HepG2 (cell line): ENCODE results near the gene B3GNT7. TPM values are rescaled to one million over a fixed set of nuclear protein-coding genes. Genes with fewer than 3 reads are reported as not detected.

ENCODE experiments used
- ATAC-seq: fragments of 200-7000 bp; cut with Tn5 transposase; 3 replicates; pipeline ENCODE4 v1.9.1; 2020; ENCODE audit warnings: mild to moderate bottlenecking, moderate library complexity
- BruUV-seq: library from RNA; stranded (reverse); fragments of 400-500 nt; replicated peaks from 2 replicates; lab custom pipeline; 2021; lab: Mats Ljungman, UMichigan
- CTCF ChIA-PET: fragments of 300-600 bp; formaldehyde crosslinking; extraction: SDS; loops from one replicate; lab custom pipeline; 2021; ENCODE audit warnings: low total read pairs, inconsistent platforms, low intra/inter-chr PET ratio; lab: Yijun Ruan, JAX
- POLR2A ChIA-PET: fragments of 350-600 bp; sonication (Branson Sonifier 250); formaldehyde crosslinking; loops from one replicate; lab custom pipeline; 2020; ENCODE audit warnings: antibody characterized with exemption, inconsistent platforms; lab: Yijun Ruan, JAX
- DNase-seq: peaks from one replicate; pipeline ENCODE4 v3.0.0-alpha.2; 2015; ENCODE audit warnings: low spot score
- FAIRE-seq: peaks from 3 replicates; lab custom pipeline; 2011; peaks lifted over from hg19 to GRCh38; lab: Jason Lieb, UNC
- H2AFZ ChIP-seq: one replicate; pipeline ENCODE4 v1.6.1; 2011; ENCODE audit warnings: low read length, inconsistent platforms
- H3K27ac ChIP-seq: fragments of 300-600 bp; 3 replicates; pipeline ENCODE4 v1.8.0; 2011; ENCODE audit warnings: mixed run types, mild to moderate bottlenecking, mixed read lengths, low read length, inconsistent platforms; ENCODE audit not compliant: insufficient read depth; ENCODE audit errors: extremely low read length
- H3K27me3 ChIP-seq, 2 experiments: fragments of 200-600 bp in 1 of 2; 2 replicates in 1 of 2; 3 replicates in 1 of 2; pipeline versions ENCODE4 v1.6.0 to v1.8.0; 2011; ENCODE audit warnings: low read length in 2 of 2, mild to moderate bottlenecking in 2 of 2, moderate library complexity in 2 of 2, inconsistent platforms in 1 of 2; ENCODE audit not compliant: insufficient read depth in 2 of 2, control insufficient read depth in 1 of 2
- H3K36me3 ChIP-seq, 2 experiments: fragments of 200-600 bp in 1 of 2; replicated peaks in 1 of 2; 2 replicates in 1 of 2; 3 replicates in 1 of 2; pipeline versions ENCODE4 v1.5.1 to v1.8.0; 2011; ENCODE audit warnings: low read length in 2 of 2, inconsistent platforms in 1 of 2; ENCODE audit not compliant: insufficient read depth in 2 of 2, control insufficient read depth in 1 of 2
- H3K4me1 ChIP-seq: 2 replicates; pipeline ENCODE4 v1.5.1; 2012; ENCODE audit warnings: low read length, inconsistent platforms; ENCODE audit not compliant: insufficient read depth
- H3K4me2 ChIP-seq: 2 replicates; pipeline ENCODE4 v1.6.0; 2011; ENCODE audit warnings: low read depth, low read length, inconsistent platforms
- H3K4me3 ChIP-seq, 3 experiments: fragments of 200-600 bp in 1 of 3; sonication (generic), shearing (Covaris generic) in 1 of 3; replicated peaks in 1 of 3; 2 replicates each; pipeline ENCODE4 v1.5.1; 2011 to 2016; ENCODE audit warnings: low read length in 3 of 3, inconsistent platforms in 2 of 3, low read depth in 2 of 3, mild to moderate bottlenecking in 2 of 3, control low read depth in 1 of 3, mixed read lengths in 1 of 3; ENCODE audit not compliant: insufficient read depth in 1 of 3
- H3K79me2 ChIP-seq: one replicate; pipeline ENCODE4 v1.6.1; 2011; ENCODE audit warnings: low read length, inconsistent platforms; ENCODE audit not compliant: insufficient read depth
- H3K9ac ChIP-seq: 2 replicates; pipeline ENCODE4 v1.6.0; 2011; ENCODE audit warnings: mild to moderate bottlenecking, low read depth, low read length, inconsistent platforms; ENCODE audit not compliant: insufficient read depth
- H3K9me3 ChIP-seq: 2 replicates; pipeline ENCODE4 v1.5.1; 2012; ENCODE audit warnings: mild to moderate bottlenecking, low read length
- H4K20me1 ChIP-seq: 2 replicates; pipeline ENCODE4 v1.6.0; 2011; ENCODE audit warnings: inconsistent platforms, mild to moderate bottlenecking, low read length, moderate library complexity; ENCODE audit not compliant: insufficient read depth
- HIVEP1 ChIP-seq: sonication (generic); formaldehyde crosslinking; IDR thresholded peaks from 2 replicates; pipeline ENCODE4 v1.4.0; 2020; ENCODE audit warnings: mild to moderate bottlenecking, missing genetic modification reagents
- HNF4G ChIP-seq, 2 experiments: sonication (generic) in 1 of 2; formaldehyde crosslinking in 1 of 2; IDR thresholded peaks; 2 replicates each; pipeline versions ENCODE4 v1.4.0 to v1.6.1; 2011 to 2020; ENCODE audit warnings: borderline replicate concordance in 2 of 2, low read depth in 2 of 2, mild to moderate bottlenecking in 2 of 2, low read length in 1 of 2, missing genetic modification reagents in 1 of 2, moderate library complexity in 1 of 2
- KDM1A ChIP-seq: IDR thresholded peaks from 2 replicates; pipeline ENCODE4 v1.6.1; 2016; ENCODE audit warnings: missing compliant biosample characterization
- MTF1 ChIP-seq: sonication (generic); formaldehyde crosslinking; IDR thresholded peaks from 2 replicates; pipeline ENCODE4 v1.5.0; 2020; ENCODE audit warnings: missing genetic modification reagents
- MZF1 ChIP-seq: sonication (generic); formaldehyde crosslinking; IDR thresholded peaks from 2 replicates; pipeline ENCODE4 v1.8.1; 2023; ENCODE audit warnings: mild to moderate bottlenecking, missing genetic modification reagents, borderline replicate concordance
- NCOA1 ChIP-seq: sonication (generic); formaldehyde crosslinking; IDR thresholded peaks from 2 replicates; pipeline ENCODE4 v1.9.0; 2021; ENCODE audit warnings: missing genetic modification reagents
- NFE2L1 ChIP-seq: sonication (generic); formaldehyde crosslinking; IDR thresholded peaks from 2 replicates; pipeline ENCODE4 v1.4.0; 2020; ENCODE audit warnings: missing genetic modification reagents, mild to moderate bottlenecking, borderline replicate concordance
- PATZ1 ChIP-seq: sonication (generic); formaldehyde crosslinking; IDR thresholded peaks from 2 replicates; pipeline ENCODE4 v1.4.0; 2020; ENCODE audit warnings: missing genetic modification reagents
- PAWR ChIP-seq: sonication (generic); formaldehyde crosslinking; IDR thresholded peaks from 2 replicates; pipeline ENCODE4 v1.4.0; 2020; ENCODE audit warnings: missing genetic modification reagents, mild to moderate bottlenecking, borderline replicate concordance
- PBX3 ChIP-seq: sonication (generic); formaldehyde crosslinking; IDR thresholded peaks from 2 replicates; pipeline ENCODE4 v1.8.1; 2023; ENCODE audit warnings: missing genetic modification reagents, inconsistent platforms, borderline replicate concordance
- TMF1 ChIP-seq: sonication (generic); formaldehyde crosslinking; IDR thresholded peaks from 2 replicates; pipeline ENCODE4 v1.8.1; 2022; ENCODE audit warnings: low read depth, missing genetic modification reagents
- ZBTB43 ChIP-seq: sonication (generic); formaldehyde crosslinking; conservative IDR thresholded peaks from 2 replicates; pipeline ENCODE4 v1.4.0; 2020; ENCODE audit warnings: missing genetic modification reagents
- ZKSCAN1 ChIP-seq: fragments of 150-350 bp; IDR thresholded peaks from 2 replicates; pipeline ENCODE4 v1.6.1; 2014; ENCODE audit warnings: low read length
- ZNF335 ChIP-seq: sonication (generic); formaldehyde crosslinking; IDR thresholded peaks from 2 replicates; pipeline ENCODE4 v1.4.0; 2020; ENCODE audit warnings: missing genetic modification reagents
- WGBS: methylation state at CpG from one replicate; pipeline ENCODE4 v1.1.6; 2017; ENCODE audit warnings: low lambda C conversion rate; 5-methylcytosine and 5-hydroxymethylcytosine counted together
- in situ Hi-C: cut with HindIII; loops from 2 replicates; pipeline ENCODE4 v1.10.0; 2017; ENCODE audit warnings: low pct_unique_long_range_greater_than_20kb; ENCODE audit not compliant: extremely low pct_ligation_motif_present
- intact Hi-C: fragments of 100-400 bp; cut with micrococcal nuclease; formaldehyde crosslinking; loops from one replicate; pipeline ENCODE4 v1.10.0; 2022; ENCODE audit not compliant: unreplicated experiment
- polyA plus RNA-seq, 8 experiments: library from polyadenylated mRNA; depleted of rRNA in 3 of 8; stranded (reverse) in 7 of 8; unstranded in 1 of 8; fragments of >200 nt; fragmentation: Illumina TruSeq in 4 of 8; extraction: Trizol in 4 of 8; gene quantifications; 2 replicates each; pipeline versions ENCODE4 v1.2.1 to v1.2.3, GENCODE V29; 2011 to 2016; ENCODE audit warnings: low read depth in 4 of 8, missing spikeins in 1 of 8, mixed read lengths in 1 of 8; ENCODE audit not compliant: insufficient read depth in 1 of 8
- total RNA-seq, 5 experiments: library from RNA; depleted of rRNA; stranded (reverse); fragments of >200 nt; fragmentation: Illumina TruSeq; extraction: Trizol; gene quantifications; 2 replicates each; pipeline ENCODE4 v1.2.3, GENCODE V29; 2016; ENCODE audit warnings: low read depth in 1 of 5

The B3GNT7 gene
- total and polyA plus RNA-seq, 2 of the 13 experiments (the other 11 are each of a cell fraction or from before 2014, with no cell fraction given), result 0.04 to 0.24 TPM

GRCh38 chr2:231351648-231352047 lies 43.9 kb upstream of the B3GNT7 start (continued):
- TF ChIP-seq MZF1, result no peak
- TF ChIP-seq ZKSCAN1, result no peak
- no peak for TF ChIP-seq ZBTB43 (CRISPR knock-in tag)
- TF ChIP-seq, all 625 proteins: peak for 0

GRCh38 chr2:231353469-231353868 lies 42.0 kb upstream of the B3GNT7 start:
- no peak for FAIRE-seq
- Histone ChIP-seq H3K4me3 (no peak overlapping the region), H3K9me3 (no peaks in the 10 kb centered on the region), H2AFZ (no peak overlapping the region), H3K36me3 (no peaks in the 10 kb centered on the region), H4K20me1 (no peaks in the 10 kb centered on the region), H3K27ac (no peak overlapping the region), H3K27me3 (no peaks in the 10 kb centered on the region), H3K4me2 (no peak overlapping the region), H3K9ac (no peak overlapping the region), H3K79me2 (no peaks in the 10 kb centered on the region), H3K4me1 (no peaks in the 10 kb centered on the region)
- BruUV-seq, result no TSS peak
- DNase-seq, result no peak
- intact Hi-C loops, result no loop called here
- POLR2A ChIA-PET, result no interaction called here
- WGBS, result 91% methylated on average over 6 of the region's 6 CpGs
- CTCF ChIA-PET, result no interaction called here
- no peak for ATAC-seq
- in situ Hi-C loops, result no loop called here
- no peak for TF ChIP-seq PBX3 (CRISPR knock-in tag)
- TF ChIP-seq HNF4G (IDR thresholded peaks at IDR 0.05; ENCODE audit: borderline replicate concordance, low read depth, low read length), result no peak
- no peak for TF ChIP-seq HNF4G (CRISPR knock-in tag; IDR thresholded peaks at IDR 0.05; ENCODE audit: borderline replicate concordance, low read depth)
- TF ChIP-seq HIVEP1, result no peak
- no peak for TF ChIP-seq PATZ1 (CRISPR knock-in tag)
- no peak for TF ChIP-seq PAWR
- no peak for TF ChIP-seq NFE2L1
- TF ChIP-seq TMF1, result no peak
- TF ChIP-seq NCOA1, result no peak
- no peak for TF ChIP-seq ZNF335
- no peak for TF ChIP-seq MTF1 (CRISPR knock-in tag)
- no peak for TF ChIP-seq KDM1A (CRISPR knock-in tag)
